ENCODE measurements around the gene OR5M3. TPM values are rescaled to one million over a fixed set of nuclear protein-coding genes. Genes with fewer than 3 reads are reported as not detected.

OR5M3 gene
- not detected in 2 replicates for total RNA-seq
- long read RNA-seq: 0 reads

- Mint-ChIP-seq H3K27me3 (no peaks in the 10 kb centered on the region), H3K9me3 (ENCODE audit: low read depth) (peaks cover 3% of the 10 kb centered on the region), H3K36me3 (ENCODE audit: insufficient read depth) (no peaks in the 10 kb centered on the region), H3K27ac (no peak within 1 kb of the TSS), H3K4me3 (ENCODE audit: low read depth) (no peak within 1 kb of the TSS), H3K4me1 (ENCODE audit: low read depth) (peaks cover 18% of the 10 kb centered on the region)
- TF ChIP-seq, protein P1, sequence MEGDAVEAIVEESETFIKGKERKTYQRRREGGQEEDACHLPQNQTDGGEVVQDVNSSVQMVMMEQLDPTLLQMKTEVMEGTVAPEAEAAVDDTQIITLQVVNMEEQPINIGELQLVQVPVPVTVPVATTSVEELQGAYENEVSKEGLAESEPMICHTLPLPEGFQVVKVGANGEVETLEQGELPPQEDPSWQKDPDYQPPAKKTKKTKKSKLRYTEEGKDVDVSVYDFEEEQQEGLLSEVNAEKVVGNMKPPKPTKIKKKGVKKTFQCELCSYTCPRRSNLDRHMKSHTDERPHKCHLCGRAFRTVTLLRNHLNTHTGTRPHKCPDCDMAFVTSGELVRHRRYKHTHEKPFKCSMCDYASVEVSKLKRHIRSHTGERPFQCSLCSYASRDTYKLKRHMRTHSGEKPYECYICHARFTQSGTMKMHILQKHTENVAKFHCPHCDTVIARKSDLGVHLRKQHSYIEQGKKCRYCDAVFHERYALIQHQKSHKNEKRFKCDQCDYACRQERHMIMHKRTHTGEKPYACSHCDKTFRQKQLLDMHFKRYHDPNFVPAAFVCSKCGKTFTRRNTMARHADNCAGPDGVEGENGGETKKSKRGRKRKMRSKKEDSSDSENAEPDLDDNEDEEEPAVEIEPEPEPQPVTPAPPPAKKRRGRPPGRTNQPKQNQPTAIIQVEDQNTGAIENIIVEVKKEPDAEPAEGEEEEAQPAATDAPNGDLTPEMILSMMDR (IDR thresholded peaks at IDR 0.05; ENCODE audit: unreplicated experiment): no peak
- DNase-seq (ENCODE audit: low spot score, unreplicated experiment): no peak
Measured at GRCh38 chr11:56473252-56473651, at the start of gene OR5M3. Gene OR5M3, minus strand, starts transcription at chr11:56473352. Its CDS starts 2,855 bp downstream, at chr11:56470497.

GRCh38 chr11:56522008-56522407, 48.9 kb upstream of the OR5M3 start:
- peaks cover 22% of the 10 kb centered on the region for H3K4me1 Mint-ChIP-seq (ENCODE audit: low read depth)
- no peak for DNase-seq (ENCODE audit: low spot score, unreplicated experiment)
- H3K27me3 Mint-ChIP-seq: no peaks in the 10 kb centered on the region
- peaks cover 21% of the 10 kb centered on the region for H3K9me3 Mint-ChIP-seq (ENCODE audit: low read depth)
- TF ChIP-seq, protein P1 (IDR thresholded peaks at IDR 0.05; ENCODE audit: unreplicated experiment): no peak
- peaks cover 4% of the 10 kb centered on the region for H3K36me3 Mint-ChIP-seq (ENCODE audit: insufficient read depth)
- H3K27ac Mint-ChIP-seq: no peak overlapping the region
- H3K4me3 Mint-ChIP-seq (ENCODE audit: low read depth): no peak overlapping the region

- Mint-ChIP-seq H3K27ac (no peak overlapping the region), H3K4me3 (ENCODE audit: low read depth) (no peak overlapping the region), H3K27me3 (no peaks in the 10 kb centered on the region), H3K4me1 (ENCODE audit: low read depth) (peaks cover 10% of the 10 kb centered on the region), H3K9me3 (ENCODE audit: low read depth) (peaks cover 8% of the 10 kb centered on the region), H3K36me3 (ENCODE audit: insufficient read depth) (peaks cover 1% of the 10 kb centered on the region)
- no peak for DNase-seq (ENCODE audit: low spot score, unreplicated experiment)
- TF ChIP-seq, protein P1 (IDR thresholded peaks at IDR 0.05; ENCODE audit: unreplicated experiment): no peak
Measured at GRCh38 chr11:56513280-56513679, 40.1 kb upstream of the OR5M3 start.

DNA sequence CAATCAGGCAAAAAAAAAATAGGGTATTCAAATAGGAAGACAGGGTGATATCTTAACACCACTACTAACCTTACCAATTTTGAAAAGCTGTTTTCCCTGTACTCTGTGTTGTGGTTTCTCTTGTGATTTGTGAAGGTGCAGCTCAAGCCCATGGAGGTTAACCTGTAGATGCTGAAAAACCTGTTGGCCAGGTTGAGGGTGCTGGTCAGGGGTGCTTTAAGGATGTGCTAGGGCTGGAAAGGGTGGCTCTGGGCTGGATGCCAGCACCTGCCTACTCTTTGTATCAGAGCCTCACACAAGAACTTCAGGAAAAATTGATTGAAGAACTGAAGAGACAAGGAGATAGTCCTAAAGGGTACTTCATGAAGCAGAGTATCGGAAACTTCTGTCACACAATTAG, 36.3 kb upstream of the OR5M3 start:
- peaks cover 8% of the 10 kb centered on the region for H3K9me3 Mint-ChIP-seq (ENCODE audit: low read depth)
- H3K27me3 Mint-ChIP-seq: no peaks in the 10 kb centered on the region
- TF ChIP-seq, protein P1 (IDR thresholded peaks at IDR 0.05; ENCODE audit: unreplicated experiment): no peak
- no peak overlapping the region for H3K4me3 Mint-ChIP-seq (ENCODE audit: low read depth)
- DNase-seq (ENCODE audit: low spot score, unreplicated experiment): no peak
- peaks cover 1% of the 10 kb centered on the region for H3K36me3 Mint-ChIP-seq (ENCODE audit: insufficient read depth)
- H3K4me1 Mint-ChIP-seq (ENCODE audit: low read depth): no peaks in the 10 kb centered on the region
- no peak overlapping the region for H3K27ac Mint-ChIP-seq

DNA sequence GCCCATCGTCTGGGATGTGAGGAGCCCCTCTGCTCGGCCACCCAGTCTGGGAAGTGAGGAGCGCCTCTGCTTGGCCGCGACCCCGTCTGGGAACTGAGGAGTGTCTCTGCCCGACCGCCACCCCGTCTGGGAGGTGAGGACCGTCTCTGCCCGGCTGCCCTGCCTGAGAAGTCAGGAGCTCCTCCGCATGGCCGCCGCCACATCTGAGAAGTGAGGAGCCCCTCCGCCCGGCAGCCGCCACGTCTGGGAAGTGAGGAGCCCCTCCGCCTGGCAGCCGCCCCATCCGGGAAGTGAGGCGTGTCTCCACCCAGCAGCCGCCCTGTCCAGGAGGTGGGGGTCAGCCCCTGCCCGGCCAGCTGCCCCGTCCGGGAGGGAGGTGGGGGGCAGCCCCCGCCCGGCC, 23.9 kb upstream of the OR5M3 start:
- H3K27me3 Mint-ChIP-seq: no peaks in the 10 kb centered on the region
- peaks cover 1% of the 10 kb centered on the region for H3K36me3 Mint-ChIP-seq (ENCODE audit: insufficient read depth)
- H3K4me3 Mint-ChIP-seq (ENCODE audit: low read depth): no peak overlapping the region
- H3K4me1 Mint-ChIP-seq (ENCODE audit: low read depth): no peaks in the 10 kb centered on the region
- H3K9me3 Mint-ChIP-seq (ENCODE audit: low read depth): peaks cover 4% of the 10 kb centered on the region
- H3K27ac Mint-ChIP-seq: no peak overlapping the region
- DNase-seq (ENCODE audit: low spot score, unreplicated experiment): no peak
- TF ChIP-seq, protein P1 (IDR thresholded peaks at IDR 0.05; ENCODE audit: unreplicated experiment): no peak
